ENCODE measurements around the gene ZNF638.
"Not testable (repeated sequence)": the region's sequence is repeated elsewhere in the genome, so short reads cannot be mapped to it uniquely, and the experiment has no call there.

The ZNF638 gene, protein sequence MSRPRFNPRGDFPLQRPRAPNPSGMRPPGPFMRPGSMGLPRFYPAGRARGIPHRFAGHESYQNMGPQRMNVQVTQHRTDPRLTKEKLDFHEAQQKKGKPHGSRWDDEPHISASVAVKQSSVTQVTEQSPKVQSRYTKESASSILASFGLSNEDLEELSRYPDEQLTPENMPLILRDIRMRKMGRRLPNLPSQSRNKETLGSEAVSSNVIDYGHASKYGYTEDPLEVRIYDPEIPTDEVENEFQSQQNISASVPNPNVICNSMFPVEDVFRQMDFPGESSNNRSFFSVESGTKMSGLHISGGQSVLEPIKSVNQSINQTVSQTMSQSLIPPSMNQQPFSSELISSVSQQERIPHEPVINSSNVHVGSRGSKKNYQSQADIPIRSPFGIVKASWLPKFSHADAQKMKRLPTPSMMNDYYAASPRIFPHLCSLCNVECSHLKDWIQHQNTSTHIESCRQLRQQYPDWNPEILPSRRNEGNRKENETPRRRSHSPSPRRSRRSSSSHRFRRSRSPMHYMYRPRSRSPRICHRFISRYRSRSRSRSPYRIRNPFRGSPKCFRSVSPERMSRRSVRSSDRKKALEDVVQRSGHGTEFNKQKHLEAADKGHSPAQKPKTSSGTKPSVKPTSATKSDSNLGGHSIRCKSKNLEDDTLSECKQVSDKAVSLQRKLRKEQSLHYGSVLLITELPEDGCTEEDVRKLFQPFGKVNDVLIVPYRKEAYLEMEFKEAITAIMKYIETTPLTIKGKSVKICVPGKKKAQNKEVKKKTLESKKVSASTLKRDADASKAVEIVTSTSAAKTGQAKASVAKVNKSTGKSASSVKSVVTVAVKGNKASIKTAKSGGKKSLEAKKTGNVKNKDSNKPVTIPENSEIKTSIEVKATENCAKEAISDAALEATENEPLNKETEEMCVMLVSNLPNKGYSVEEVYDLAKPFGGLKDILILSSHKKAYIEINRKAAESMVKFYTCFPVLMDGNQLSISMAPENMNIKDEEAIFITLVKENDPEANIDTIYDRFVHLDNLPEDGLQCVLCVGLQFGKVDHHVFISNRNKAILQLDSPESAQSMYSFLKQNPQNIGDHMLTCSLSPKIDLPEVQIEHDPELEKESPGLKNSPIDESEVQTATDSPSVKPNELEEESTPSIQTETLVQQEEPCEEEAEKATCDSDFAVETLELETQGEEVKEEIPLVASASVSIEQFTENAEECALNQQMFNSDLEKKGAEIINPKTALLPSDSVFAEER (N-terminal part only)

DNA sequence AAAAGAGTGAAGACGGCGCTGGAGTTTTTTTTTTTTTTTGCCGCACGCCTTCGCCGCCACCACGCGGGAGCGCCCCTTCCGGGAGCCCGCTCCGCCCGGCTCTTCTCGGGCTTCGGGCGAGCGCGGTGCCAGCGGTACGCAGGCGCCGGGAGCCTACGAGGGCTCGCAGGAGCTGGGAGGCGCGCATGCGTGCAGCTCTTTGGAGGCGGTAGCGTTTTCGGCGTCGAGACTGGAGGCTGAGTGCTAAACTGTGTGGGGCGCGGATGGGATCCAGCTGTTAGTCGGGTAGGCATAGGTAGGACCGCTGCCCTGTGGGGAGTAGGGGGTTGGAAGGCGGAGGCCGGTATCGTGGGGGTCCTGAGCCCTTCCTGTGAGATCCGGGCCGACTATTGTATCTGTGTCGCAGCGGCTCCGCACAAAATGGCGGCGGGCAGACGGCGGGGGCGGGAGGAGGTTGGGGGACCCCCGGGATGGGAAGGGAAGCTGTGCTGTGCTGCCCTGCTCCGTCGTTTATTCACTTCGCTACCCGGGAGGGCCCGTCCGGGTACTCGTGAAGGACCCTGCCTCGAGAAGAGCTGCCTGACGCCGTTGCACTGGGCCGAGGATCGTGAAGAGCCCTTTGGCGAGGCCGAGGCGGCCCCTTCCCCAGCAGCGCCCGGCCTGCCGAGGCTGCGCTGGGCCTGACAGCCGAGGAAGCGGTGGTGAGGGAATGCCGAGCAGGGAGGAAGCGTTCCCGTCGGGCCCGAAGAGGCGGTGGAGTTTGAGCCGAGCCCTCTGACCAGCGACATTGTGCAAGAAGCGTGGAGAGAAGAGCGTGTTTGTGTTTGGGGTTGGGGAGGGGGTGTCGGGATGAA, at the start of gene ZNF638:
TSS of gene ZNF638 (plus strand) at position 202 of the 854 bp plus-strand sequence. CDS start 17,173 bp downstream, outside the sequence.
- peak; percentile 90 to 93 for DNase-seq

DNA sequence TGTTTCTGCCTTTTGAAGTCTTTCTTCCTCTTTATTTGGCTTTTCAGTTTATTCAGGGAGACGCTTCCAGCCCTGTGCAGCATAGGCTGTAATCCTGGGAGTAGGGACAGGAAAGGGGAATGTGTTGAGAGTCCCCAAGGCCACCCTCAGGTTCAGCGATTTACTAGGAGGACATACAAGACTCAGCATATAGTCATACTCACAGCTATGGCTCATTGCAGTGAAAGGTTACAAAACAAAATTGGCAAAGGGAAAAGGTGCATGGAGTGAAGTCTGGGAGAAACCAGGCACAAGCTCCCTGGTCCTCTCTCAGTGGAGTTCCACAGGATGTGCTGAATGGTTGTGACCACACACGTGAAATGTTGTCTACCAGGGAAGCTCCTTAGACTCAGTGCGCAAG, 49.6 kb upstream of the ZNF638 start:
- DNase-seq, result no peak

DNA sequence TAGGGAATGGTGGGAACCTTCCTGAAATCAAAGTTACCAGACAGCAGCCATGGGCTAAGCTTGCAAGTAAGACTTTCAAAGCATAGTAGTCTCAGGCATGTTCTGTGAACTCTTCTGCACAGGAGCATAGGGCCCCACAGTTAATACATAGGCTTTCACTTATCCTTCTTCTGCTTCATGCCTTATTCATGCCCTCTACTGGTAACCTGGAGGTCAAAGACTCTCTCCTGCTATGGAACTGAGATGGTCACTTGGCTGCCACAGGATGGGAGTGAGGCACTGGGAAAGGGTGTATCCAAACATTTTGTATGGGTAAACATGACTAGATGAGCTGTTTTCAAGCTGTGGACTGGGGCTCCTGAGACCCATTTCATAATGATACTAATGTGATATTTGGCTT, 49.1 kb upstream of the ZNF638 start:
- no peak for DNase-seq

DNA sequence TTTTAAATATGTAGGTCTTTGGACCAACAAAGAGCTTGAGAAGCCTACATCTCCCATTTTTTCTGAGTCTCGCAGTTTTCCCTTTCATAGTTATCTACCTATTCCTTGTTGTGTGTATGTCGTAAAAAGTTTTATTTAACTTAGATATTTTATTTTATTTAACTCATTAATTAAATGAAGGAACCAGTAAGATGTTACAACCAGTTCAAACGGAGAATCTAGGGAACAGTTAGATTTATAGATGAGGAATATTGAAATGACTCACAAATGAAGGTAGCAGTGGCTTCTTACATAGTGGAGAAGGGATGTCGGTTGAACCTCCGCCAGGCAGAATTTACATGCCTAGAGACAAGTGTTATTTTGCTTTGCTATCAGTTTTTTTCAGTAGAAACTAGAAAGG, 48.5 kb upstream of the ZNF638 start:
- DNase-seq, result no peak

DNA sequence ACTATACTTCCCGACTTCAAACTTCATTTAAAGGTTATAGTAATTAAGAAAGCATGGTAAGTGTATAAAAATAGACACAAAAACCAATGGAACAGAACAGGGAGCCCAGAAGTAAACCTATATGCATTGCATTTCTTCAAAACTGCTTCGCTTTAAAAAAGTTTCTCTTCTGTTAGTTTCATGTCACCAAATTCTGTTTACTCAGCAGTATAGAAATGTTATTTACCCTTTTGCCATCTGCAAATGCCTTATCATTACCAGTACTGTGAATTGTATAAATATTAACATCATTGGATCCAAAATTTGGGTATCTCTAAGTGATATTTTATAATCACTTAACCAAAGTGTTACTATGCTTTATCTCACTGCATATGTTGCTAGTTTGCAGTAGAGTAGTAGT, 45.9 kb upstream of the ZNF638 start:
- no peak for DNase-seq

DNA sequence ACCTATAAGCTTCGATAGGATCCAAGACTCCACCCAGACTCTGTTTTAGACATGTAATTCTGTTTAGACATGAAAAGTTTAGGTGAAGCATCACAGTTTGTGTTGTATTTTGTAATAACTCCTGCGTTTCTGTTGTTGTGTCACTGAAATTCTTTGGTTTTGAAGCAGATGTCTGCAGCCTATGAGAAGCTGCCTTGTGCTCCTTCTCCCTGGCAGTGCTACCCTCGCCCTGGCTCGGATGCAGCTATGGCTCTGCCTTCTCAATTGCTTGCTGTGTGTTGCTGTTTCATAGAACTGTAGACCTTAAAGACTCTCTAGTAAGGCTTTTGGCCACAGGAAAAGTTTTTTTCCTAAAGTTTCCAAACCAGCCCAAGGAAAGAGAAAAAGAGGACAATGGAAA, 40.2 kb upstream of the ZNF638 start:
- DNase-seq, result no peak

DNA sequence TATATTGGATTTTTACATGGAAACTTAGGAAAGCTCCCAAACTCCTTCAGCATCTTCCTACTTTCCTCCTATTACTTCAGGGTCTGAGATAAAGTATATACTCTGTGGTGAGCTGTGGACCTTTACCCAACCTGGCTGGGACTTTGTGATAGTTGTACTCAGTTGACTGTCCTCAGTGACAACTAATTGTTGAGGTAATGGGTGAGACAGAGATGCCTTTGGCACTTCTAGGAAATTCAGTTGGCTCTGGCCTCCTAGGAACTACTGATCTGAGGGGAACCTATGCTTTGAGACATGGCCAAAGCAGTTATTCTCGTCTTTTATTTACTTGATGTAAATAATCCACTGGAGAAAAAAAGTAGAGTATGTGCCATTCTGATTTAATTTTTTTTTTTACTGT, 39.4 kb upstream of the ZNF638 start:
- DNase-seq, result no peak

DNA sequence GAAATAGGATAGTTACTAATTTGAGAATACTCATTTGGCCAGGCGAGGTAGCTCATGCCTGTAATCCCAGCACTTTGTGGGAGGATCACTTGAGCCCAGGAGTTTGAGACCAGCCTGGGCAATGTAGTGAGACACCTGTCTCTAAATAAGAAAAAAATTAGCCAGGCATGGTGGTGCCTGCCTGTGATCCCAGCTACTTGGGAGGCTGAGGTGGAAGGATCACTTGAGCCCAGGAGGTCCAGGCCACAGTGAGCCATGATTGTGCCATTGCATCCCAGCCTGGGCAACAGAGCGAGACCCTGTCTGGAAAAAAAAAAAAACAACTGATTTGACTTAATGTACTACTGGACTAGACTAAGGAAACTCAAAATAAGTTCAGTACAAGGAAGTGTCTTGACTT, 32.7 kb upstream of the ZNF638 start:
- no peak for DNase-seq

DNA sequence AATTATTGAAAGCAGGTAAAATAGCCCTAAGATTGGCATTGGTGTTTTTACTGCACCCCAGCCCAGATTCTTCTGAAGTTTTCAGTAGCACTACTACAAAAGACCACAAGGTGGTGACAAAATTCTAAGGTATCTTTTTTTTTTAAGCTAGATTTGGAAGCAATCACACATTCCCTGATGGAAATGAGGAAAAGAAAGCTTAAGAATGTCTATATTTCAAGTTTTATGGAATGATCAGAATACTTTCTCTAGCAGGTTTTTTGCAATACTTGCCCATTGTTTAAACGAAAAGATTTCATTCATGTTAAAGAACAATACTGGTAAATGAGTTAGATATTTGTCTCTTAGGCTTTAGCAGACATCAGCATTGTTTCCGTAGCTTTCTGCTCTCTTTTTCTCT, 32.1 kb upstream of the ZNF638 start:
- no peak for DNase-seq

DNA sequence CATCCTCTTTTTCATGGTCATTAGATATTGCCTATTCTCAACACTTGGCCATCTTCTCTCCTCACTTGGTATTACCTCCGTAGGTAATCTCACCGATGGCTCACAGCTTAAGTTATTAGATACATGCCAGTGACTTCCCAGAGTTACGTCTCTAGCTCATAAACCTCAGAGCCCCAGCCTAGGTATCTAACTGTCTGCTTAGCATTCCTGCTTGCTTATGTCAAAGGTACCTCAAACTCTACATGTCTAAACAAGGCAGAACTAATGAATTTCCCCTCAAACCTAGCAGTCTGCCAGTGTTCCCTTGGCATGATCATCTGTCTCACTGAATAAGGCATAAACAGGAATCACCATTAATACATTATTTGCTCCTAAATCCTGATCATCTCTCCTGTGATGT, 27.7 kb upstream of the ZNF638 start:
- no peak for DNase-seq

DNA sequence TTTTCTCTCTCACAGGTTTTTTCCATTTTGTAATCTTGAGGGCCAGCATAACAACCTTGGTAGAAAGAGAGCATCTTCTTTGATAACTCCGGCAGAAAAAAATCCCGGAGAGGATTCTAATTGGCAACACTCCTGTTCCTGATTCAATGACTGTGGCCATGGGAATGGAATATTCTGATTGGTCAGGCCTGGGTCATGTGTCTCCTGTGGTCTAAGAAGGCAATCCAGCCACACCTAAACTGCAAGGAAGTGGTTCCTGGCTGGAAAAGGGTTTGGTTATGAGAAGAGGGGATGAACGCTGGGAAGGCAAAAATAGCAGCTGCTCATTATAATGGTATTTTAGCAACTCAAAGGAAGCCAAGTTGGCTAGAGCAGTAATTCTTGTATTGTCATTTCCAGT, 24.8 kb upstream of the ZNF638 start:
- DNase-seq, result no peak

DNA sequence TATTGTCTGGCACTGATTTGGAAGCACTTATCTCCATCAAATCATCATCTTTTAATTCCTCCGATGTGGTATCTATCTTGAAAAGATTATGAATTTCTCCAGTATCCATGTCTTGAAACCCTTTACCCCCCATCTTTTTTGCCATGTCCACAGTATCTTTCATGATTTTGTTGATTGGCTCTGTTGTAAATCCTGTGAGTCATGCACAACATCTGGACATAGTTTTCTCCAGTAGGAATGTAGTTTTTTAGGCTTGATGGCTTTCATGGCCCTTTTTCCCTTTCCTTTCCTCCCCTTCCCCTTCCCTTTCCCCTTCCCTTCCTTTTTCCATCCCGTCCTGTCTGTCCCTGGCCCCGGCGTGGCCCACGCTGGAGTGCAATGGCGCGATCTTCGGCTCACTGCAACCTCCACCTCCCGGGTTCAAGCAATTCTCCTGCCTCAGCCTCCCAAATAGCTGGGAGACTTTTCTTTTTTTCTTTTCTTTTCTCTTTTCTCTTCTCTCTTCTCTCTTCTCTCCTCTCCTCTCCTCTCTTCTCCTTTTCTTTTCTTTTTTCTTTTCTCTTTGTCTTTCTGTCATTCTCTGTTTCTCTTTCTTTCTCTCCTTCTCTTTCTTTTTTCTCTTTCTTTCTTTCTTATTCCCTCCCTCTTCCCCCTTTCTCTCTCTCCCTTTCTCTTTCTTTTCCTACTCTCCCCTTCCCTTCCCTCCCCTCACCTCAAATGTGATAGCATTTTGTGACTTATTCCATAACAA, 18.4 kb upstream of the ZNF638 start:
- DNase-seq, result no peak

DNA sequence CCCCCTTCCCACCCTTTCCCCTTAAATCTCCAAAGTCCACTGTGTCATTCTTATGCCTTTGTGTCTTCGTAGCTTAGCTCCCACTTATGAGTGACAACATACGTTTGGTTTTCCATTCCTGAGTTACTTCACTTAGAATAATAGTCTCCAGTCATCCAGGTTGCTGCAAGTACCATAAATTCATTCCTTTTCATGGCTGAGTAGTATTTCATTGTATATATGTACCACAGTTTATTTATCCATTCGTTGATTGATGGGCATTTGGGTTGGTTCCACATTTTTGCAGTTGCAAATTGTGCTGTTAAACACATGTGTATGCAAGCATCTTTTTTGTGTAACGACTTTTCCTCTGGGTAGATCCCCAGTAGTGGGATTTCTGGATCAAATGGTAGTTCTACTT, 14.5 kb upstream of the ZNF638 start:
- no peak for DNase-seq

DNA sequence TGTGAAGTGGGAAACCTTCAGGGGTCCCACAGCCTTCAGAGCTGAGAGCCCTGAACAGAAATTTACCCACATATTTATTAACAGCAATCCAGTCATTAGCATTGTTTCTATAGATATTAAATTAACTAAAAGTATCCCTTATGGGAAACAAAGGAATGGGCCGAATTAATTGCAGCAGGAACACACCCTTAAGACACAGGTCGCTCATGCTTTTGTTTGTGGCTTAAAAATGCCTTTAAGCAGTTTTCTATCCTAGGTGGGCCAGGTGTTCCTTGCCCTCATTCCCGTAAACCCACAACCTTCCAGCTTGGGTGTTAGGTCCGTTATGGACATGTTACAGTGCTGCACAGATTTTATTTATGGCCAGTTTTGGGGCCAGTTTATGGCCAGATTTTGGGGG, 13.7 kb upstream of the ZNF638 start:
- not testable (repeated sequence) for DNase-seq

DNA sequence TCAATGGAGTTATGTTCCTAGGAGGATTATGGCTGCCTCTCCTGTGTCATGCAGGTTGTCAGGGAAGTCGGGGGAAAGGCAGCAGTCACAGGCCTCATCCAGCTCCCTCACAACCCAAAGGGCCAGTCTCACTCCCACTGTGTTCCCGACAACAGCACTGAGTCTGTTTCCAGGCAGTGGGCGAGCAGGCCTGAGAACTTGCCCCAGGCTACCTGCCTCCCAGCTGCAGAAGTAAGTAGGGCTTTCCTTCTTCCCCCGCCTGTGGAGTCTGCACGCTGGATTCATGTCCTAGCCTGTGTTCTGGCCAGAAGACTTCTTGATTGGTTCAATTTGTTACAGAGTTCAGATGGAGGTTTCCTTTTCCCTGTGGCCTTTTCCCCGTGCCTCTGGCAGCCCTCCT, 8.2 kb upstream of the ZNF638 start:
- DNase-seq, result no peak

DNA sequence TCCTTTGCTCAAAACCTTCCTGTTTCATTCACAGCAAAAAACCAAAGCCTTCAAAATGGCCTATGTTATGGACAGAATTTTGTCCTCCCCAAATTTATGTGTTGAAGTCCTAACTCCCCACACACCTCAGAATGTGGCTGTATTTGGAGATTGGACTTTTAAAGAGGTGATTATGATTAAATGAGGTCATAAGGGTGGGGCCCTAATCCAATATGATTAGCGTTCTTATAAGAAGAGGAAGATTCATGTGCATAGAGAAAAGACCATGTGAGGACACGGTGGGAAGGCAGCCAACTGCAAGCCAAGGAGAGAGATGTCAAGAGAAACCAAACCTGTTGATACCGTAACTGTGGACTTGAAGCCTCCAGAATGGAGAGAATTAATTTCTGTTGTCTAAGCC, 4.6 kb upstream of the ZNF638 start:
- no peak for DNase-seq

DNA sequence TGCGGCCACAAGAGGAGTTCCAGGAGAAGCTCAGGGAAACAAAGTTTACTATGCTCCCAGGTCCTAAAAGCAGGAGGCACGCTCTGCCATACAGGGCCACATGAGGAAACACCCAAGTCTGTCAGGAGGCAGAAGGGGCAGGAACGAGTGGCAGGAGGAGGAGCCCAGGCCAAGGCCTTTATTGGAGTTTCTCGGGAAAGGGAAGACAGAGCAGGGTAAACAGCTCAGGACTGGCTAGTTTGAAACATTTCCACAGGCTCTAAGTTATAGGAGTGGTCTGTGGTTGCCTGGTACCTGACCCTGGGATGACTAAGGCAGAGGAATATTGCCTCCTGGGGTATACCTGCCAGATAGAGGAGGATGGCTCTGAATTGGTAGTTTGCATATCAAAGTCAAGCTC, 3.7 kb upstream of the ZNF638 start:
- no peak for DNase-seq

DNA sequence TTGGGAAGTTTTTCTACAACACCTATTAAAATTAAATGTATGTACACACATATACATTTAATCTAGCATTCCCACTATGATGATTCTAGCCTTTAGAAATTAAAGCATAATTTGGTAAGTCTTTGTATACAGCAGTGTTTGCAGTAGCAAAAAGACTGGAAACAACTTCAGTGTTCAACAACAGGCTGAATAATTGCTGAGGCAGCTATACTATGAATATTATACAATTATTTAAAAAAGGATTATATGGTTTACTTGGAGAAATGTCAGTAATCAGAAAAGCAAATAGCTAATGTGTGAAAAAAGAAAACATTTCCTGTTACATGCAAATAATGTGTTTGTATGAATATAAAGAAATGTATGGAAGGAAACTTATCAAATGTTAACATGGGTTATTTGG, 1.4 kb upstream of the ZNF638 start:
- DNase-seq, result no peak

DNA sequence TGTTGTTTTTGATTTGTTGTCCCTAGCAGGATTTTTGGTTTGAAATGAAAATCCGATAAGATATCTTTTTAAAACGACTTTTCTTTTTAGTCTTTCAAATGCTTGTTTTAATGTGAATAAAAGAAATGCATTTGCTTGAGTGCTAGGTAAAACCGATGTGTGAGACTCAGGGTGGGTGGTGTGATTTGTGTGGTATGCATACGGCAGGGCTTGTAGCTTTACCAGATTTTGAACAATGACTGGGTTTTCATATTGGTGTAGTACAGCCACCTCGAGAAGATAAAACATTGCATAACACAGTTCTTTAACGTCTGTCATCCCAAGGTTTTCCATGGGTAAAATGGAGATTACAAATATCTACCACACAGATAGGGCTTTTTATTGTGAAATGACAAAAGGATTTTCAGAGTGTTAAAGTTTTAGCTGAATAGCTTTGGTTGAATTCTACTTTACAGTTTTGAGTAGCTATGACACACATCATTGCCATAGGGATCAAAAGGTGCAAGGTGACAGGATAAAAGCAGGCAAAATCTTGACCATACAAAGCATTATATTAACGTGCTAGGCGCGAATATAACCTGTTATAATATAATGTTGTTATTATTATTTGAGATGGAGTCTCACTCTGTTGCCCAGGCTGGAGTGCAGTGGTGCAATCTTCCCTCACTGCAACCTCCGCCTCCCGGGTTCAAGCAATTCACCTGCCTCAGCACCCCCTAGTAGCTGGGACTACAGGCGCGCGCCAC, 824 bp upstream of the ZNF638 start:
- no peak for DNase-seq

DNA sequence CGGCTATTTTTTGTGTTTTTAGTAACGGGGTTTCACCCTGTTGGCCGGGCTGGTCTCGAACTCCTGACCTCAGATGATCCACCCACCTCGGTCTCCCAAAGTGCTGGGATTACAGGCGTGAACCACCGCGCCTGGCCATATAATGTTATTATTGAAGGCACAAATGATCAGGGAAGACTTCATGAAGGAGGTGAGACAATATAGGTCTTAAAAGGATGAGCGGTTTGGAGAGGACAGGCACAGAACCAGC, 326 bp upstream of the ZNF638 start:
- DNase-seq, result peak in 1 of 2 donors; percentile 6

DNA sequence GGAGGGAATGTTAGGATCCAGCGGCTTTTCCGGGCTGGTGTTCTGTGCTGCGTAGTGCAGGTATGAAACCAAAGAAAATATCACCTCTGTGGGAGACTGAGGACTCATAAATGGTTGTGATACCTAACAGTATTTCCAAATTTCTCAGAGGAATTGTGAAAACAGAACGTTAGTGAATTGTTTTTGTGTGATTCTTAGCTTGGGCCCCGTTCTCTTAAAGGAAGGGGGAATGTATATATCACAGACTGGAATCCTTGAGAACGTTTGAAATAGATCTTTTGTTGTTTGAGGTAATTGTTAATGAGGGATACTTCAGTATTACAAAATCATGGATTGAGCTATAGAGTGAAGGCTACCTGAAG, 834 bp downstream of the ZNF638 start:
- DNase-seq, result no peak

Measured in activated CD4-positive, alpha-beta T cell treated with anti-CD3 and anti-CD28 coated beads for 4 hours (primary cell).